Neural cell (in vitro differentiated cells): ENCODE measurements around the gene MAST4. TPM values are rescaled to one million over a fixed set of nuclear protein-coding genes. Genes with fewer than 3 reads are reported as not detected.
A peak's percentile ranks its signal among the peaks of the same experiment; 100 is the strongest.

ENCODE experiments used
- H2AFZ ChIP-seq: fragments of 200-600, 300-800 bp; sonication (generic), shearing (Covaris generic); 2 replicates; pipeline ENCODE4 v1.6.0; 2014; ENCODE audit warnings: low read depth, mild to moderate bottlenecking, antibody characterized with exemption, low read length, moderate library complexity
- H3F3A ChIP-seq: fragments of 200-600 bp; shearing (Covaris generic); 2 replicates; pipeline ENCODE4 v1.6.1; 2016; ENCODE audit warnings: mild to moderate bottlenecking, moderate library complexity, mixed read lengths, antibody characterized with exemption, low read length; ENCODE audit not compliant: insufficient read depth, poor library complexity, severe bottlenecking
- H3K27ac ChIP-seq: fragments of 200-600, 300-800 bp; sonication (generic), shearing (Covaris generic); 2 replicates; pipeline ENCODE4 v1.5.1; 2014; ENCODE audit warnings: mild to moderate bottlenecking, low read length, moderate library complexity
- H3K27me3 ChIP-seq: fragments of 300-800, 200-600 bp; sonication (generic), shearing (Covaris generic); 2 replicates; pipeline ENCODE4 v1.6.0; 2014; ENCODE audit warnings: mild to moderate bottlenecking, low read depth, low read length, moderate library complexity; ENCODE audit not compliant: insufficient read depth
- H3K36me3 ChIP-seq: fragments of 300-800, 200-600 bp; sonication (generic), shearing (Covaris generic); 2 replicates; pipeline ENCODE4 v1.5.1; 2014; ENCODE audit warnings: mild to moderate bottlenecking, antibody characterized with exemption, low read length, moderate library complexity; ENCODE audit not compliant: insufficient read depth
- H3K4me2 ChIP-seq: fragments of 300-800, 200-600 bp; sonication (generic), shearing (Covaris generic); 2 replicates; pipeline ENCODE4 v1.6.0; 2014; ENCODE audit warnings: mild to moderate bottlenecking, low read length
- H3K4me3 ChIP-seq: fragments of 300-800, 200-600 bp; sonication (generic), shearing (Covaris generic); 2 replicates; pipeline ENCODE4 v1.5.1; 2014; ENCODE audit warnings: mild to moderate bottlenecking, low read length, moderate library complexity
- H3K79me2 ChIP-seq: fragments of 200-600 bp; shearing (Covaris generic); replicated peaks from 2 replicates; pipeline ENCODE4 v1.6.0; 2014; ENCODE audit warnings: mild to moderate bottlenecking, low read length, moderate library complexity; ENCODE audit not compliant: insufficient read depth
- H3K9ac ChIP-seq: fragments of 300-800, 200-600 bp; sonication (generic), shearing (Covaris generic); 2 replicates; pipeline ENCODE4 v1.6.1; 2016; ENCODE audit warnings: mild to moderate bottlenecking, low read length, mixed read lengths
- H3K9me2 ChIP-seq: fragments of 200-600 bp; shearing (Covaris generic); 2 replicates; pipeline ENCODE4 v1.6.1; 2016; ENCODE audit warnings: mild to moderate bottlenecking, low read length, mixed read lengths; ENCODE audit not compliant: insufficient read depth
- H3K9me3 ChIP-seq: fragments of 200-600, 300-800 bp; sonication (generic), shearing (Covaris generic); 2 replicates; pipeline ENCODE4 v1.6.1; 2016; ENCODE audit warnings: mild to moderate bottlenecking, mixed run types, low read length, moderate library complexity, mixed read lengths
- H4K20me1 ChIP-seq: fragments of 200-600 bp; shearing (Covaris generic); 2 replicates; pipeline ENCODE4 v1.6.1; 2016; ENCODE audit warnings: mild to moderate bottlenecking, mixed run types; ENCODE audit not compliant: insufficient read depth
- CTCF ChIP-seq: fragments of 450-650 bp; IDR thresholded peaks from 2 replicates; pipeline ENCODE4 v1.5.1; 2014; ENCODE audit warnings: antibody characterized with exemption, mild to moderate bottlenecking, moderate library complexity; ENCODE audit not compliant: poor library complexity, severe bottlenecking
- EZH2 ChIP-seq: fragments of 200-600, 300-800 bp; shearing (Covaris generic), sonication (generic); IDR thresholded peaks from 2 replicates; pipeline ENCODE4 v1.6.1; 2014; ENCODE audit warnings: antibody characterized with exemption, low read length, borderline replicate concordance, mild to moderate bottlenecking; ENCODE audit not compliant: insufficient read depth, poor library complexity, severe bottlenecking
- MXI1 ChIP-seq: fragments of 450-650 bp; conservative IDR thresholded peaks from 2 replicates; pipeline ENCODE4 v1.6.1; 2014; ENCODE audit warnings: antibody characterized with exemption, mild to moderate bottlenecking; ENCODE audit not compliant: poor library complexity, severe bottlenecking
- POLR2AphosphoS5 ChIP-seq: IDR thresholded peaks from 2 replicates; pipeline ENCODE4 v1.6.1; 2012
- RAD21 ChIP-seq: fragments of 450-650 bp; conservative IDR thresholded peaks from 2 replicates; pipeline ENCODE4 v1.6.1; 2014; ENCODE audit warnings: antibody characterized with exemption, mild to moderate bottlenecking, moderate library complexity
- REST ChIP-seq: IDR thresholded peaks from 2 replicates; pipeline ENCODE4 v1.6.1; 2012; ENCODE audit warnings: borderline replicate concordance
- SMC3 ChIP-seq: fragments of 450-650 bp; conservative IDR thresholded peaks from 2 replicates; pipeline ENCODE4 v1.6.1; 2014; ENCODE audit warnings: antibody characterized with exemption, mild to moderate bottlenecking, moderate library complexity; ENCODE audit not compliant: poor library complexity
- TAF1 ChIP-seq: IDR thresholded peaks from 2 replicates; pipeline ENCODE4 v1.6.1; 2012; ENCODE audit warnings: low read depth
- polyA plus RNA-seq: library from polyadenylated mRNA; depleted of rRNA; stranded (reverse); fragments of >200 nt; gene quantifications from 2 replicates; pipeline ENCODE4 v1.2.3, GENCODE V29; 2014

MAST4 gene
- polyA plus RNA-seq, 1 donor from 2014 or later: 2.3 TPM

GRCh38 chr5:67149057-67149950 lies 553.1 kb downstream of the MAST4 start:
- TF ChIP-seq SMC3: no peak
- no peaks in the 10 kb centered on the region for H3K36me3 ChIP-seq
- no peak overlapping the region for H2AFZ ChIP-seq
- no peaks in the 10 kb centered on the region for H3K9me2 ChIP-seq
- no peaks in the 10 kb centered on the region for H4K20me1 ChIP-seq
- H3K4me3 ChIP-seq: no peak overlapping the region
- H3K27me3 ChIP-seq: no peaks in the 10 kb centered on the region
- H3K79me2 ChIP-seq: no peaks in the 10 kb centered on the region
- H3K9me3 ChIP-seq: no peaks in the 10 kb centered on the region
- no peak overlapping the region for H3K27ac ChIP-seq
- no peaks in the 10 kb centered on the region for H3F3A ChIP-seq
- no peak overlapping the region for H3K9ac ChIP-seq
- H3K4me2 ChIP-seq: no peak overlapping the region

- H3K79me2 ChIP-seq: no peaks in the 10 kb centered on the region
- H4K20me1 ChIP-seq: no peaks in the 10 kb centered on the region
- H3K9me2 ChIP-seq: no peaks in the 10 kb centered on the region
- no peak overlapping the region for H3K9ac ChIP-seq
- no peak overlapping the region for H3K4me3 ChIP-seq
- no peak overlapping the region for H2AFZ ChIP-seq
- no peaks in the 10 kb centered on the region for H3K9me3 ChIP-seq
- H3K27ac ChIP-seq: no peak overlapping the region
- no peaks in the 10 kb centered on the region for H3F3A ChIP-seq
- TF ChIP-seq TAF1 (no peak), EZH2 (no peak), RAD21 (peak; percentile 65), SMC3 (peak; percentile 59), REST (no peak), CTCF (peak; percentile 56)
- H3K27me3 ChIP-seq: no peaks in the 10 kb centered on the region
- H3K36me3 ChIP-seq: no peaks in the 10 kb centered on the region
- H3K4me2 ChIP-seq: no peak overlapping the region
These were observed 553.8 kb downstream of the MAST4 start for GRCh38 chr5:67149951-67150523.

- H3K4me3 ChIP-seq: no peak overlapping the region
- no peaks in the 10 kb centered on the region for H3K36me3 ChIP-seq
- H3K9me3 ChIP-seq: no peaks in the 10 kb centered on the region
- no peaks in the 10 kb centered on the region for H3K9me2 ChIP-seq
- no peaks in the 10 kb centered on the region for H3K79me2 ChIP-seq
- H3K27ac ChIP-seq: no peak overlapping the region
- no peak overlapping the region for H3K9ac ChIP-seq
- no peaks in the 10 kb centered on the region for H4K20me1 ChIP-seq
- H3K4me2 ChIP-seq: no peak overlapping the region
- no peak overlapping the region for H2AFZ ChIP-seq
- H3K27me3 ChIP-seq: no peaks in the 10 kb centered on the region
- H3F3A ChIP-seq: no peaks in the 10 kb centered on the region
- TF ChIP-seq MXI1: no peak
- TF ChIP-seq SMC3: no peak
- no peak for TF ChIP-seq REST
- TF ChIP-seq CTCF: no peak
- TF ChIP-seq TAF1: no peak
- TF ChIP-seq RAD21: no peak
- no peak for TF ChIP-seq POLR2AphosphoS5
- TF ChIP-seq EZH2: no peak
These were observed 556.2 kb downstream of the MAST4 start for GRCh38 chr5:67152400-67152799.
